Measurements from ENCODE around the gene FOXRED1. TPM values are rescaled to one million over a fixed set of nuclear protein-coding genes. Genes with fewer than 3 reads are reported as not detected.

Gene FOXRED1
- total and polyA plus RNA-seq, 9 of the 15 experiments (the other 6 are each of a cell fraction or from before 2014, with no cell fraction given) = 14.1 to 94.4 (median 53.1) TPM

- TF ChIP-seq LCOR (CRISPR knock-in tag; IDR thresholded peaks at IDR 0.05) (no peak), TEAD1 (CRISPR knock-in tag; IDR thresholded peaks at IDR 0.05) (no peak), ZNF133 (CRISPR knock-in tag; IDR thresholded peaks at IDR 0.05) (no peak), GATA2 (CRISPR knock-in tag; IDR thresholded peaks at IDR 0.05) (no peak), THAP7 (CRISPR knock-in tag; IDR thresholded peaks at IDR 0.05) (no peak), RCOR1 (IDR thresholded peaks at IDR 0.05; ENCODE audit: borderline replicate concordance in 1 of 2, low read depth in 2 of 2, low read length in 2 of 2) (no peak), MAZ (CRISPR knock-in tag; conservative IDR thresholded peaks at IDR 0.05 in 1 of 2, IDR thresholded peaks at IDR 0.05 in 1 of 2) (no peak), POLR2B (IDR thresholded peaks at IDR 0.05; ENCODE audit: low read depth, partially characterized antibody) (no peak), SREBF2 (CRISPR knock-in tag; IDR thresholded peaks at IDR 0.05) (no peak), CBX8 (IDR thresholded peaks at IDR 0.05; ENCODE audit: borderline replicate concordance, extremely low read depth, low read depth, low read length, poor library complexity, severe bottlenecking) (no peak)
Observed at GRCh38 chr11:126277780-126278179, 8.8 kb downstream of the FOXRED1 start (continued).

- ChIA-PET POLR2A (interaction anchor here (1.5 kb wide), 1 partner anchor 10 kb away, joined by 5 read pairs; the partner anchor contains the start of genes FOXRED1 and SRPRA), CTCF (ENCODE audit: low intra/inter-chr PET ratio) (no interaction called here)
- Histone ChIP-seq H3K9ac (ENCODE audit: insufficient read depth in 1 of 2, low read depth in 2 of 2, low read length in 2 of 2) (no peak overlapping the region), H3K9me1 (ENCODE audit: control insufficient read depth, insufficient read depth, low read length) (no peaks in the 10 kb centered on the region), H3K9me3 (replicated peaks; ENCODE audit: control insufficient read depth, insufficient read depth, low read depth, low read length) (no peaks in the 10 kb centered on the region), H3K4me2 (ENCODE audit: insufficient read depth, low read length) (no peak overlapping the region), H2AFZ (ENCODE audit: low read depth, low read length) (no peak overlapping the region), H3K79me2 (ENCODE audit: control insufficient read depth, insufficient read depth, low read length) (no peaks in the 10 kb centered on the region; the same call in 2 of the 3 replicates), H3K27ac (ENCODE audit: extremely low read depth, low read depth, low read length) (no peak overlapping the region), H3K27me3 (ENCODE audit: control insufficient read depth in 2 of 2, insufficient read depth in 2 of 2, low read length in 2 of 2) (no peaks in the 10 kb centered on the region), H3K36me3 (ENCODE audit: control insufficient read depth, insufficient read depth, low read length) (peaks cover 36% of the 10 kb centered on the region; the same call in 2 of the 3 replicates), H4K20me1 (replicated peaks; ENCODE audit: control insufficient read depth, insufficient read depth, low read length) (no peaks in the 10 kb centered on the region; the same call in 1 of the 2 replicates), H3K4me3 (no peak overlapping the region), H3K4me1 (replicated peaks in 1 of 2; ENCODE audit: control insufficient read depth in 2 of 2, insufficient read depth in 2 of 2, low read length in 2 of 2) (peaks cover 14 to 24% of the 10 kb centered on the region in 2 experiments; a peak in 4 of 5 replicates)
- intact Hi-C loops (cut with micrococcal nuclease) = no loop called here
- in situ Hi-C loops (cut with MboI) = no loop called here
- DNase-seq (ENCODE audit: extremely low read depth in 1 of 4, low spot score in 3 of 4) = peak in 1 of 4 experiments; percentile 59
- FAIRE-seq = peak; percentile 19
- no TSS peak for BruUV-seq (replicated peaks)
- WGBS (ENCODE audit: insufficient coverage, low coverage, missing lambda C conversion rate) = 17% methylated on average over 8 of the region's 8 CpGs
- ATAC-seq = peak; percentile 38
- TF ChIP-seq MLLT1 (IDR thresholded peaks at IDR 0.05) (0 out of 4 replicates have a peak, but pooled peaks of 1 of the 2 experiments have one; percentile 46), ZBTB49 (CRISPR knock-in tag; IDR thresholded peaks at IDR 0.05; ENCODE audit: borderline replicate concordance) (no peak), ARID2 (IDR thresholded peaks at IDR 0.05) (no peak)
Observed at GRCh38 chr11:126279191-126279590, 10.2 kb downstream of the FOXRED1 start.

Measured in K562 (cell line).